H9 (cell line): Measurements from ENCODE around the gene MEIG1. TPM values are rescaled to one million over a fixed set of nuclear protein-coding genes. Genes with fewer than 3 reads are reported as not detected.

Source experiments
- DNase-seq: peaks from one replicate; pipeline ENCODE4 v3.0.0-alpha.2; 2017
- H2AFZ ChIP-seq: one replicate; pipeline ENCODE4 v1.6.1; 2013; ENCODE audit warnings: mild to moderate bottlenecking, low read length, control low read depth, moderate library complexity
- H2AK5ac ChIP-seq: 2 replicates; pipeline ENCODE4 v1.6.1; 2013; ENCODE audit warnings: low read length, control low read depth, mixed read lengths; ENCODE audit not compliant: insufficient read length
- H2BK120ac ChIP-seq: one replicate; pipeline ENCODE4 v1.6.1; 2013; ENCODE audit warnings: low read depth, mild to moderate bottlenecking, low read length, control low read depth, inconsistent platforms; ENCODE audit not compliant: poor library complexity, severe bottlenecking
- H2BK12ac ChIP-seq: 2 replicates; pipeline ENCODE4 v1.6.1; 2013; ENCODE audit warnings: low read length, control low read depth, mixed read lengths, low read depth; ENCODE audit not compliant: insufficient read length
- H2BK15ac ChIP-seq: 2 replicates; pipeline ENCODE4 v1.6.1; 2013; ENCODE audit warnings: low read depth, low read length, control low read depth
- H2BK20ac ChIP-seq: one replicate; pipeline ENCODE4 v1.6.1; 2013; ENCODE audit warnings: low read depth, mild to moderate bottlenecking, low read length, control low read depth, inconsistent platforms; ENCODE audit not compliant: poor library complexity, severe bottlenecking
- H2BK5ac ChIP-seq: 2 replicates; pipeline ENCODE4 v1.6.1; 2013; ENCODE audit warnings: low read length, control low read depth, mixed read lengths; ENCODE audit not compliant: insufficient read length
- H3K14ac ChIP-seq: 2 replicates; pipeline ENCODE4 v1.6.1; 2013; ENCODE audit warnings: low read length, control low read depth; ENCODE audit not compliant: insufficient read depth
- H3K18ac ChIP-seq: 2 replicates; pipeline ENCODE4 v1.6.1; 2013; ENCODE audit warnings: low read depth, mild to moderate bottlenecking, mixed read lengths, low read length, control low read depth; ENCODE audit not compliant: insufficient read length
- H3K23ac ChIP-seq: 2 replicates; pipeline ENCODE4 v1.6.1; 2013; ENCODE audit warnings: low read length, control low read depth, mixed read lengths, low read depth; ENCODE audit not compliant: insufficient read length
- H3K23me2 ChIP-seq: 2 replicates; pipeline ENCODE4 v1.6.1; 2013; ENCODE audit warnings: low read depth, mild to moderate bottlenecking, mixed read lengths, low read length, control low read depth; ENCODE audit not compliant: insufficient read length, poor library complexity, severe bottlenecking
- H3K27ac ChIP-seq: 2 replicates; pipeline ENCODE4 v1.5.1; 2013; ENCODE audit warnings: low read length, control low read depth, mixed read lengths, low read depth; ENCODE audit not compliant: insufficient read length
- H3K27me3 ChIP-seq: 2 replicates; pipeline ENCODE4 v1.6.1; 2013; ENCODE audit warnings: low read length, control low read depth, inconsistent platforms; ENCODE audit not compliant: insufficient read depth
- H3K4ac ChIP-seq: 2 replicates; pipeline ENCODE4 v1.6.1; 2013; ENCODE audit warnings: low read depth, mild to moderate bottlenecking, control low read depth, inconsistent platforms, low read length, moderate library complexity
- H3K4me1 ChIP-seq: 2 replicates; pipeline ENCODE4 v1.6.1; 2013; ENCODE audit warnings: low read length, control low read depth, inconsistent platforms; ENCODE audit not compliant: insufficient read depth
- H3K4me2 ChIP-seq: 2 replicates; pipeline ENCODE4 v1.6.1; 2013; ENCODE audit warnings: low read length, control low read depth, mixed read lengths; ENCODE audit not compliant: insufficient read length, insufficient read depth
- H3K56ac ChIP-seq: 2 replicates; pipeline ENCODE4 v1.6.1; 2013; ENCODE audit warnings: low read depth, mild to moderate bottlenecking, mixed read lengths, low read length, control low read depth; ENCODE audit not compliant: insufficient read length
- H3K79me1 ChIP-seq: 2 replicates; pipeline ENCODE4 v1.6.1; 2013; ENCODE audit warnings: low read depth, mild to moderate bottlenecking, moderate library complexity, low read length, control low read depth, inconsistent platforms; ENCODE audit not compliant: insufficient read depth, poor library complexity, severe bottlenecking
- H3K79me2 ChIP-seq: 2 replicates; pipeline ENCODE4 v1.6.1; 2013; ENCODE audit warnings: low read length, control low read depth, inconsistent platforms; ENCODE audit not compliant: insufficient read depth
- H3K9ac ChIP-seq: 2 replicates; pipeline ENCODE4 v1.6.1; 2013; ENCODE audit warnings: low read length, control low read depth, mixed read lengths; ENCODE audit not compliant: insufficient read length; ENCODE audit errors: extremely low read depth
- H3K9me3 ChIP-seq: one replicate; pipeline ENCODE4 v1.6.1; 2013; ENCODE audit warnings: low read depth, low read length, inconsistent platforms; ENCODE audit not compliant: control insufficient read depth
- H3T11ph ChIP-seq: one replicate; pipeline ENCODE4 v1.6.1; 2013; ENCODE audit warnings: mild to moderate bottlenecking, low read length, control low read depth, inconsistent platforms
- H4K20me1 ChIP-seq: one replicate; pipeline ENCODE4 v1.6.1; 2013; ENCODE audit not compliant: control insufficient read depth, insufficient read length, insufficient read depth
- H4K5ac ChIP-seq: 2 replicates; pipeline ENCODE4 v1.6.1; 2013; ENCODE audit warnings: low read depth, mild to moderate bottlenecking, mixed read lengths, low read length, control low read depth; ENCODE audit not compliant: insufficient read length
- H4K8ac ChIP-seq: replicated peaks from 2 replicates; pipeline ENCODE4 v1.6.1; 2013; ENCODE audit warnings: low read length, control low read depth, mixed read lengths, low read depth; ENCODE audit not compliant: insufficient read length
- H4K91ac ChIP-seq: 2 replicates; pipeline ENCODE4 v1.6.1; 2013; ENCODE audit warnings: low read depth, mild to moderate bottlenecking, moderate library complexity, mixed read lengths, low read length, control low read depth; ENCODE audit not compliant: insufficient read length
- H3K27ac Mint-ChIP-seq, 3 experiments: 2 replicates in 2 of 3; 3 replicates in 1 of 3; pipeline ENCODE4 v1.8.0; 2020 to 2021; ENCODE audit warnings: mixed read lengths in 3 of 3, mild to moderate bottlenecking in 1 of 3, moderate library complexity in 1 of 3
- H3K27me3 Mint-ChIP-seq: 2 replicates; pipeline ENCODE4 v1.8.0; 2021; ENCODE audit warnings: low read depth, mild to moderate bottlenecking, moderate library complexity, mixed read lengths
- H3K36me3 Mint-ChIP-seq, 3 experiments: 2 replicates in 2 of 3; 3 replicates in 1 of 3; pipeline ENCODE4 v1.8.0; 2020 to 2021; ENCODE audit warnings: low read depth in 3 of 3, mixed read lengths in 3 of 3; ENCODE audit not compliant: insufficient read depth in 1 of 3
- H3K4me1 Mint-ChIP-seq, 2 experiments: 2 replicates each; pipeline ENCODE4 v1.8.0; 2020; ENCODE audit warnings: mixed read lengths in 2 of 2
- H3K4me3 Mint-ChIP-seq, 2 experiments: 2 replicates in 1 of 2; 3 replicates in 1 of 2; pipeline ENCODE4 v1.8.0; 2020 to 2021; ENCODE audit warnings: mild to moderate bottlenecking in 2 of 2, mixed read lengths in 2 of 2, moderate library complexity in 1 of 2
- H3K9me3 Mint-ChIP-seq, 2 experiments: 2 replicates in 1 of 2; 3 replicates in 1 of 2; pipeline ENCODE4 v1.8.0; 2020; ENCODE audit warnings: mild to moderate bottlenecking in 2 of 2, mixed read lengths in 2 of 2, moderate library complexity in 1 of 2
- WGBS: extraction: QIAGEN DNeasy Blood & Tissue Kit; methylation state at CpG from one replicate; pipeline ENCODE4 v1.1.7; 2013; ENCODE audit warnings: missing lambda C conversion rate, low lambda C conversion rate, mixed read lengths; ENCODE audit not compliant: insufficient read length; ENCODE audit errors: extremely low coverage; 5-methylcytosine and 5-hydroxymethylcytosine counted together
- total RNA-seq: library from RNA; stranded (reverse); gene quantifications from 2 replicates; pipeline ENCODE4 v1.2.1, GENCODE V29; 2021
- TF ChIP-seq, protein P1 (sequence below): fragments of 200-600 bp; sonication (generic); conservative IDR thresholded peaks from 3 replicates; pipeline ENCODE4 v1.8.0; 2021; ENCODE audit warnings: antibody characterized with exemption, mild to moderate bottlenecking

MEIG1 gene
- total RNA-seq, 1 experiment from 2014 or later: 0.72 TPM

DNA sequence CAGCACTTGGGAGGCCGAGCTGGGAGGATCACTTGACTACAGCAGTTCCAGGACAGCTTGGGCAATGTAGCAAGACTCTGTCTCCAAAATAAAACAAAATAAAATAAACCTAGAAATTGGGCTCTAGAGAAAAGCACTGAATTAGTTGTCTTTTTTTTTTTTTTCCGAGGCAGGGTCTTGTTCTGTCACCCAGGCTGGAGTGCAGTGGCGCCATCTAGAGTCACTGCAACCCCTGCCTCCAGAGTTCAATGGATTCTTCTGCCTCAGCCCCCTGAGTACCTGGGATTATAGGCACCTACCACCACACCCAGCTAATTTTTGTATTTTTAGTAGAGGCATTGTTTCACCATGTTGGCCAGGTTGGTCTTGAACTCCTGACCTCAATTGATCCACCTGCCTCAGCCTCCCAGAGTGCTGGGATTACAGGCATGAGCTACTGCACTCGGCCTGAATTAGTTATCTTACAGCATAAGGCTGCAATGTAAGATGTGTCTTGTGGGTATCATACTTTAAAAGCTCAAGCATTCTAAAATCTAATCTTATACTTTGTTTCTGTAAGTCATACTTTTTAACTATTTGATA, 12.8 kb downstream of the MEIG1 start:
- Histone ChIP-seq H2BK120ac (no peak overlapping the region), H3K56ac (no peak overlapping the region), H2BK15ac (no peak overlapping the region), H3K27me3 (no peaks in the 10 kb centered on the region; the same call in 1 of the 2 replicates), H2AK5ac (no peak overlapping the region), H2BK5ac (no peak overlapping the region), H4K20me1 (no peaks in the 10 kb centered on the region), H4K5ac (no peak overlapping the region), H4K8ac (no peak overlapping the region), H3T11ph (no peak overlapping the region), H3K9me3 (no peaks in the 10 kb centered on the region), H3K18ac (no peak overlapping the region), H3K4ac (no peak overlapping the region), H2AFZ (no peak overlapping the region), H2BK12ac (no peak overlapping the region), H3K4me1 (no peaks in the 10 kb centered on the region), H3K14ac (no peak overlapping the region), H2BK20ac (no peak overlapping the region), H3K4me2 (no peak overlapping the region), H3K23ac (no peak overlapping the region), H3K23me2 (no peaks in the 10 kb centered on the region), H3K79me1 (no peaks in the 10 kb centered on the region), H4K91ac (no peak overlapping the region), H3K27ac (no peak overlapping the region), H3K9ac (no peak overlapping the region), H3K79me2 (no peaks in the 10 kb centered on the region)
- no peak overlapping the region for H3K27ac Mint-ChIP-seq
- H3K27me3 Mint-ChIP-seq: peaks cover 10% of the 10 kb centered on the region
- no CpG with 5 or more reads among the region's 4 CpGs for WGBS
- TF ChIP-seq, protein P1, sequence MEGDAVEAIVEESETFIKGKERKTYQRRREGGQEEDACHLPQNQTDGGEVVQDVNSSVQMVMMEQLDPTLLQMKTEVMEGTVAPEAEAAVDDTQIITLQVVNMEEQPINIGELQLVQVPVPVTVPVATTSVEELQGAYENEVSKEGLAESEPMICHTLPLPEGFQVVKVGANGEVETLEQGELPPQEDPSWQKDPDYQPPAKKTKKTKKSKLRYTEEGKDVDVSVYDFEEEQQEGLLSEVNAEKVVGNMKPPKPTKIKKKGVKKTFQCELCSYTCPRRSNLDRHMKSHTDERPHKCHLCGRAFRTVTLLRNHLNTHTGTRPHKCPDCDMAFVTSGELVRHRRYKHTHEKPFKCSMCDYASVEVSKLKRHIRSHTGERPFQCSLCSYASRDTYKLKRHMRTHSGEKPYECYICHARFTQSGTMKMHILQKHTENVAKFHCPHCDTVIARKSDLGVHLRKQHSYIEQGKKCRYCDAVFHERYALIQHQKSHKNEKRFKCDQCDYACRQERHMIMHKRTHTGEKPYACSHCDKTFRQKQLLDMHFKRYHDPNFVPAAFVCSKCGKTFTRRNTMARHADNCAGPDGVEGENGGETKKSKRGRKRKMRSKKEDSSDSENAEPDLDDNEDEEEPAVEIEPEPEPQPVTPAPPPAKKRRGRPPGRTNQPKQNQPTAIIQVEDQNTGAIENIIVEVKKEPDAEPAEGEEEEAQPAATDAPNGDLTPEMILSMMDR: peak; percentile 75
- no peaks in the 10 kb centered on the region for H3K9me3 Mint-ChIP-seq
- H3K4me1 Mint-ChIP-seq: peaks cover 6% of the 10 kb centered on the region in 2 experiments
- peak; percentile 61 for DNase-seq
- H3K4me3 Mint-ChIP-seq: no peak overlapping the region
- no peaks in the 10 kb centered on the region for H3K36me3 Mint-ChIP-seq
